ENCODE measurements around the gene FILIP1.

FILIP1 gene

GRCh38 chr6:75429061-75429703 is 64.4 kb downstream of the FILIP1 start:
- Histone ChIP-seq H3K4me3 (ENCODE audit: insufficient read length, low read depth) (no peak overlapping the region), H3K4me1 (ENCODE audit: insufficient read depth, insufficient read length) (no peaks in the 10 kb centered on the region), H3K36me3 (ENCODE audit: insufficient read depth, insufficient read length, low read length) (no peaks in the 10 kb centered on the region), H3K27me3 (ENCODE audit: insufficient read depth, insufficient read length) (no peaks in the 10 kb centered on the region), H3K9me3 (ENCODE audit: insufficient read depth, low read length) (no peaks in the 10 kb centered on the region), H3K9ac (ENCODE audit: insufficient read length, low read depth) (no peak overlapping the region)
- DNase-seq (ENCODE audit: low read depth, low spot score), result no peak
- TF ChIP-seq YY1 (IDR thresholded peaks at IDR 0.05; ENCODE audit: insufficient read depth, insufficient read length) (no peak), SUZ12 (IDR thresholded peaks at IDR 0.05; ENCODE audit: extremely low read depth, insufficient read depth, insufficient read length) (no peak), ZNF274 (IDR thresholded peaks at IDR 0.05; ENCODE audit: low read depth, low read length) (no peak)

- H3K9me3 ChIP-seq (ENCODE audit: insufficient read depth, low read length), result no peaks in the 10 kb centered on the region
- no peak for TF ChIP-seq ZNF274 (IDR thresholded peaks at IDR 0.05; ENCODE audit: low read depth, low read length)
- no peak for TF ChIP-seq YY1 (IDR thresholded peaks at IDR 0.05; ENCODE audit: insufficient read depth, insufficient read length)
- TF ChIP-seq SUZ12 (IDR thresholded peaks at IDR 0.05; ENCODE audit: extremely low read depth, insufficient read depth, insufficient read length), result no peak
- H3K9ac ChIP-seq (ENCODE audit: insufficient read length, low read depth), result no peak overlapping the region
- no peak overlapping the region for H3K4me3 ChIP-seq (ENCODE audit: insufficient read length, low read depth)
- H3K4me1 ChIP-seq (ENCODE audit: insufficient read depth, insufficient read length), result no peaks in the 10 kb centered on the region
- no peaks in the 10 kb centered on the region for H3K36me3 ChIP-seq (ENCODE audit: insufficient read depth, insufficient read length, low read length)
- no peak for DNase-seq (ENCODE audit: low read depth, low spot score)
- no peaks in the 10 kb centered on the region for H3K27me3 ChIP-seq (ENCODE audit: insufficient read depth, insufficient read length)
These were observed 65.4 kb downstream of the FILIP1 start for GRCh38 chr6:75428204-75428603.

GRCh38 chr6:75427329-75427728 is 66.3 kb downstream of the FILIP1 start:
- H3K9ac ChIP-seq (ENCODE audit: insufficient read length, low read depth), result no peak overlapping the region
- H3K9me3 ChIP-seq (ENCODE audit: insufficient read depth, low read length), result no peaks in the 10 kb centered on the region
- no peaks in the 10 kb centered on the region for H3K27me3 ChIP-seq (ENCODE audit: insufficient read depth, insufficient read length)
- no peaks in the 10 kb centered on the region for H3K4me1 ChIP-seq (ENCODE audit: insufficient read depth, insufficient read length)
- H3K36me3 ChIP-seq (ENCODE audit: insufficient read depth, insufficient read length, low read length), result no peaks in the 10 kb centered on the region
- H3K4me3 ChIP-seq (ENCODE audit: insufficient read length, low read depth), result no peak overlapping the region
- TF ChIP-seq SUZ12 (IDR thresholded peaks at IDR 0.05; ENCODE audit: extremely low read depth, insufficient read depth, insufficient read length), result no peak
- TF ChIP-seq YY1 (IDR thresholded peaks at IDR 0.05; ENCODE audit: insufficient read depth, insufficient read length), result no peak
- TF ChIP-seq ZNF274 (IDR thresholded peaks at IDR 0.05; ENCODE audit: low read depth, low read length), result no peak
- no peak for DNase-seq (ENCODE audit: low read depth, low spot score)

GRCh38 chr6:75424618-75425548 is 68.7 kb downstream of the FILIP1 start:
- Histone ChIP-seq H3K9ac (ENCODE audit: insufficient read length, low read depth) (no peak overlapping the region), H3K36me3 (ENCODE audit: insufficient read depth, insufficient read length, low read length) (no peaks in the 10 kb centered on the region), H3K4me3 (ENCODE audit: insufficient read length, low read depth) (no peak overlapping the region), H3K27me3 (ENCODE audit: insufficient read depth, insufficient read length) (no peaks in the 10 kb centered on the region), H3K4me1 (ENCODE audit: insufficient read depth, insufficient read length) (no peaks in the 10 kb centered on the region), H3K9me3 (ENCODE audit: insufficient read depth, low read length) (no peaks in the 10 kb centered on the region)
- TF ChIP-seq SUZ12 (IDR thresholded peaks at IDR 0.05; ENCODE audit: extremely low read depth, insufficient read depth, insufficient read length), result no peak
- no peak for TF ChIP-seq YY1 (IDR thresholded peaks at IDR 0.05; ENCODE audit: insufficient read depth, insufficient read length)
- no peak for DNase-seq (ENCODE audit: low read depth, low spot score)

GRCh38 chr6:75423386-75423785 is 70.2 kb downstream of the FILIP1 start:
- TF ChIP-seq SUZ12 (IDR thresholded peaks at IDR 0.05; ENCODE audit: extremely low read depth, insufficient read depth, insufficient read length) (no peak), ZNF274 (IDR thresholded peaks at IDR 0.05; ENCODE audit: low read depth, low read length) (no peak), YY1 (IDR thresholded peaks at IDR 0.05; ENCODE audit: insufficient read depth, insufficient read length) (no peak)
- Histone ChIP-seq H3K9ac (ENCODE audit: insufficient read length, low read depth) (no peak overlapping the region), H3K36me3 (ENCODE audit: insufficient read depth, insufficient read length, low read length) (no peaks in the 10 kb centered on the region), H3K4me3 (ENCODE audit: insufficient read length, low read depth) (no peak overlapping the region), H3K9me3 (ENCODE audit: insufficient read depth, low read length) (no peaks in the 10 kb centered on the region), H3K27me3 (ENCODE audit: insufficient read depth, insufficient read length) (no peaks in the 10 kb centered on the region), H3K4me1 (ENCODE audit: insufficient read depth, insufficient read length) (no peaks in the 10 kb centered on the region)
- no peak for DNase-seq (ENCODE audit: low read depth, low spot score)

GRCh38 chr6:75422024-75422639 is 71.5 kb downstream of the FILIP1 start:
- H3K4me1 ChIP-seq (ENCODE audit: insufficient read depth, insufficient read length), result no peaks in the 10 kb centered on the region
- H3K9me3 ChIP-seq (ENCODE audit: insufficient read depth, low read length), result no peaks in the 10 kb centered on the region
- H3K9ac ChIP-seq (ENCODE audit: insufficient read length, low read depth), result no peak overlapping the region
- H3K36me3 ChIP-seq (ENCODE audit: insufficient read depth, insufficient read length, low read length), result no peaks in the 10 kb centered on the region
- H3K27me3 ChIP-seq (ENCODE audit: insufficient read depth, insufficient read length), result no peaks in the 10 kb centered on the region
- TF ChIP-seq ZNF274 (IDR thresholded peaks at IDR 0.05; ENCODE audit: low read depth, low read length) (no peak), SUZ12 (IDR thresholded peaks at IDR 0.05; ENCODE audit: extremely low read depth, insufficient read depth, insufficient read length) (no peak), YY1 (IDR thresholded peaks at IDR 0.05; ENCODE audit: insufficient read depth, insufficient read length) (no peak)
- no peak overlapping the region for H3K4me3 ChIP-seq (ENCODE audit: insufficient read length, low read depth)
- no peak for DNase-seq (ENCODE audit: low read depth, low spot score)
